GM23248 (cell line): ENCODE data around the gene PHF8. TPM values are rescaled to one million over a fixed set of nuclear protein-coding genes. Genes with fewer than 3 reads are reported as not detected.
A peak's percentile ranks its signal among the peaks of the same experiment; 100 is the strongest.

Experiments
- DNase-seq: peaks from one replicate; pipeline ENCODE4 v3.0.0-alpha.2; 2015
- H2AFZ ChIP-seq: fragments of 200-600 bp; sonication (generic); 2 replicates; pipeline ENCODE4 v1.6.1; 2016; ENCODE audit warnings: antibody characterized with exemption
- H3F3A ChIP-seq: fragments of 200-600 bp; sonication (generic); 2 replicates; pipeline ENCODE4 v1.6.1; 2016; ENCODE audit warnings: mild to moderate bottlenecking, antibody characterized with exemption, mixed run types; ENCODE audit not compliant: insufficient read depth
- H3K27ac ChIP-seq: fragments of 200-600 bp; sonication (generic); 2 replicates; pipeline ENCODE4 v1.5.1; 2016; ENCODE audit warnings: mild to moderate bottlenecking
- H3K27me3 ChIP-seq: fragments of 200-600 bp; sonication (generic); replicated peaks from 2 replicates; pipeline ENCODE4 v1.6.1; 2016; ENCODE audit warnings: mild to moderate bottlenecking; ENCODE audit not compliant: insufficient read depth
- H3K36me3 ChIP-seq: fragments of 200-600 bp; sonication (generic); 2 replicates; pipeline ENCODE4 v1.6.1; 2016; ENCODE audit warnings: low read depth, mild to moderate bottlenecking
- H3K4me1 ChIP-seq: fragments of 200-600 bp; sonication (generic); 2 replicates; pipeline ENCODE4 v1.6.1; 2016; ENCODE audit warnings: mild to moderate bottlenecking; ENCODE audit not compliant: insufficient read depth
- H3K4me2 ChIP-seq: fragments of 200-600 bp; sonication (generic); one replicate; pipeline ENCODE4 v1.6.1; 2016; ENCODE audit warnings: mild to moderate bottlenecking; ENCODE audit not compliant: unreplicated experiment
- H3K4me3 ChIP-seq: fragments of 200-600 bp; sonication (generic); 2 replicates; pipeline ENCODE4 v1.5.1; 2016; ENCODE audit warnings: mild to moderate bottlenecking
- H3K79me2 ChIP-seq: fragments of 200-600 bp; sonication (generic); 2 replicates; pipeline ENCODE4 v1.6.1; 2016; ENCODE audit warnings: mild to moderate bottlenecking; ENCODE audit not compliant: insufficient read depth
- H3K9ac ChIP-seq: fragments of 200-600 bp; sonication (generic); 2 replicates; pipeline ENCODE4 v1.6.1; 2016; ENCODE audit warnings: mild to moderate bottlenecking
- H3K9me2 ChIP-seq: fragments of 200-600 bp; sonication (generic); 2 replicates; pipeline ENCODE4 v1.6.1; 2016; ENCODE audit warnings: mixed run types, mild to moderate bottlenecking, moderate library complexity; ENCODE audit not compliant: insufficient read depth
- H3K9me3 ChIP-seq: fragments of 200-600 bp; sonication (generic); one replicate; pipeline ENCODE4 v1.6.1; 2017; ENCODE audit warnings: low read depth
- H4K20me1 ChIP-seq: fragments of 200-600 bp; sonication (generic); 2 replicates; pipeline ENCODE4 v1.6.0; 2016; ENCODE audit not compliant: insufficient read depth
- EZH2 ChIP-seq: fragments of 200-600 bp; sonication (generic); IDR thresholded peaks from 2 replicates; pipeline ENCODE4 v1.6.1; 2018; ENCODE audit warnings: antibody characterized with exemption, mild to moderate bottlenecking; ENCODE audit not compliant: insufficient read depth, poor library complexity, severe bottlenecking
- EZH2phosphoT487 ChIP-seq: fragments of 200-600 bp; sonication (generic); IDR thresholded peaks from 2 replicates; pipeline ENCODE4 v1.6.1; 2018; ENCODE audit warnings: antibody characterized with exemption, moderate library complexity, mild to moderate bottlenecking, low read depth; ENCODE audit not compliant: insufficient read depth
- WGBS, 2 experiments: methylation state at CpG; one replicate each; pipeline ENCODE4 v1.1.6; 2015 to 2017; ENCODE audit warnings: low lambda C conversion rate in 2 of 2, low coverage in 1 of 2; ENCODE audit errors: missing lambda C conversion rate in 2 of 2; 5-methylcytosine and 5-hydroxymethylcytosine counted together
- in situ Hi-C: fragments of 300-500 bp; cut with MboI; formaldehyde crosslinking; loops from 2 replicates; pipeline ENCODE4 v1.15.0; 2020
- polyA plus RNA-seq: library from polyadenylated mRNA; unstranded; fragments of >200 nt; fragmentation: Nextera tagmentation; extraction: Ambion mirVana; gene quantifications from 2 replicates; pipeline ENCODE4 v1.2.1, GENCODE V29; 2016
- total RNA-seq: library from RNA; depleted of rRNA; stranded (reverse); fragments of >200 nt; shearing (Covaris generic); gene quantifications from 2 replicates; pipeline ENCODE4 v1.2.3, GENCODE V29; 2014; rRNA removed

The PHF8 gene
- 5.2 and 6.1 TPM in 2 replicates for total RNA-seq
- polyA plus RNA-seq = 7.0 and 7.9 TPM in 2 replicates

DNA sequence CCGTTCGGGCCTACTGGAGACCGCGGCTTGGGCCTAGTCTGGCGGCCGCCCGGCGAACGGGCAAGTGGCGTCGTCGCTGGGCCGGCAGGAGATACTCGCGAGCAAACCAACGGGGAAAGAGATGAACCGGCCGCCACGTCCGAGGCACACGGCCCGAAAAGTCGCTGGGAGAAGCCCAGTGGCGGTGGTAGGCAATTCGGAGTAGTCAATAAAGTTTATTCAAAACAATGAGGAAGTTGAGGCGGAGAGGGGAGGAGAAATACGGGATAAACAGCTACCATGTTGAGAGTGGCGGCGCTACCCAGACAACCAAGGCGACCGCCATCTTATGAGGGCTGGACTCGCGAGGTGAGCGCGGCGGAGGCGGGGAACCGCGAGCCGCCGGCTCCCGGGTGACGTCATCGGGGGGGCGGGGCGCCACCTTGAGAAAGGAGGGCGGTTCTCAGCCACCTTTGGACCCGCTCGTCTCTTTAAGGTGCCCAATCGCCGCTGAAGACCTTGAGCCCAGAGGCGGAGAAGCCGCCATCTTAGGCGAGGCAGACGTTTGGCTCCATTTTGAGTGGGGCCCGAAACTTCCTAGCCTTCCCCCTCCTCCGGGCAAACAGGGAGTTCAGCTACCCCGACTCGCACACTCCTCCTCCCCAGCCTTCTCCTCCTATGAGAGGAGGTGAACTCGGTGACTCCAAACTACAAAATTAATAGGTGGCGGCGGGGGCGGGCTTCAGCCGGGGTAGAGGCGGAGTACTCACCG, at the start of gene PHF8:
Gene PHF8, minus strand, starts transcription at position 348 of the 751 bp plus-strand sequence. CDS start 1,745 bp downstream, outside the sequence.
- H3K4me3 ChIP-seq = peak within 1 kb of the TSS; percentile 89
- peak; percentile 94 for DNase-seq
- H3K36me3 ChIP-seq = no peaks in the 10 kb centered on the region
- H3K9ac ChIP-seq = peak within 1 kb of the TSS; percentile 99
- no peaks in the 10 kb centered on the region; the same call in 1 of the 2 replicates for H3F3A ChIP-seq
- H3K9me3 ChIP-seq = no peaks in the 10 kb centered on the region
- WGBS, 2 experiments = 1 to 2% methylated on average over 31 to 42 of the region's 66 CpGs
- H3K4me2 ChIP-seq = peak within 1 kb of the TSS; percentile 85
- peaks cover 8% of the 10 kb centered on the region for H3K79me2 ChIP-seq
- no peaks in the 10 kb centered on the region for H4K20me1 ChIP-seq
- no peak for TF ChIP-seq EZH2phosphoT487
- no peak for TF ChIP-seq EZH2
- peak within 1 kb of the TSS; percentile 90 for H3K27ac ChIP-seq
- no peaks in the 10 kb centered on the region for H3K4me1 ChIP-seq
- in situ Hi-C loops = loop anchor here (25.0 kb wide), 1 partner anchor 393 kb away; the partner anchor contains the start of gene TSR2
- no peaks in the 10 kb centered on the region for H3K9me2 ChIP-seq
- H3K27me3 ChIP-seq = no peaks in the 10 kb centered on the region
- H2AFZ ChIP-seq = peak within 1 kb of the TSS; percentile 97

DNA sequence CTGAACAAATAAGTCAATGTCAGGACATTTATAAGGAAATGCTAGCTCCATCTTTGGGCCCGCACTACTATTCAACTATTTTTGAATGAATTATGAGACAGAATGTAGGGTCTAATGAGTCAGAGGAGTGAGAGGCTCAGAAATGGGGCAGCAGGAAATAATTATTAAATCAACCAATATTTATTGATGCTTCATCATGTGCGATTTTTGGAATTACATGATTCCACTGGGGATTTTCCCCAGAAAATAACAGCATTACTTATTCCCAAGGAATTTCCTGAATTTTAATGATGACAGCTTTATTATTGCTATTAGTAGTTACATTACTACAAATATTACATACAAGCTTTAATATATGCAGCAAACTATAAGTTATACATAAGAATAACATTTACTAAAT, 49.3 kb upstream of the PHF8 start:
- TF ChIP-seq EZH2phosphoT487 (no peak), EZH2 (no peak)
- H3K4me1 ChIP-seq = peaks cover 7% of the 10 kb centered on the region
- H3F3A ChIP-seq = no peaks in the 10 kb centered on the region; the same call in 1 of the 2 replicates

DNA sequence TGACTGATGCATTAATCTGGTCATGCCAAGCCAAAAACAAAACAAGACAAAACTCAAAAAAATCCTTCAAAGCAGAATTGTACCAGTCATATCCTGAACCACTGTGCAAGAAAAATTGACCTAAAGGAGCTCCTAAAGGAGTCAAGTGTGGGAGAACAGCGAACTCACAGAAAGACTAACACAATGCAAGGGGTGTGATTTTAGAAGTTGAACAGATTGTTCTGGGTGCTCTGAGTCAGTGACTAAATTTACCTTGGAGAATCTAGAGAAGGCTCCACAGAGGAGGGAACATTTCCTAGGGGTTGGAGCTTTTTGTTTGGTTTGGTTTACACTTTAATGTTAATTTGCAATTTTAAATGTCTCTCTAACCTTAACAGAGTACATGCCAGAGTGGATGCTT, 48.9 kb upstream of the PHF8 start:
- no peak overlapping the region for H3K27ac ChIP-seq
- no peak overlapping the region for H3K9ac ChIP-seq
- H3K9me3 ChIP-seq = no peaks in the 10 kb centered on the region
- H3K9me2 ChIP-seq = no peaks in the 10 kb centered on the region
- no peaks in the 10 kb centered on the region for H3K36me3 ChIP-seq
- no peaks in the 10 kb centered on the region for H3K79me2 ChIP-seq
- no peak overlapping the region for H3K4me2 ChIP-seq
- H3K4me1 ChIP-seq = peaks cover 7% of the 10 kb centered on the region
- H2AFZ ChIP-seq = no peak overlapping the region
- in situ Hi-C loops = no loop called here
- H3K4me3 ChIP-seq = no peak overlapping the region
- TF ChIP-seq EZH2phosphoT487 = no peak
- TF ChIP-seq EZH2 = no peak
- whole genome bisulfite sequencing, 2 experiments = 100% methylated on average over 1 of the region's 1 CpG
- H3K27me3 ChIP-seq = no peaks in the 10 kb centered on the region
- H4K20me1 ChIP-seq = no peaks in the 10 kb centered on the region
- DNase-seq = no peak
- no peaks in the 10 kb centered on the region; the same call in 1 of the 2 replicates for H3F3A ChIP-seq

More for the DNA sequence above, 49.3 kb upstream of the PHF8 start:
- H3K9me3 ChIP-seq = no peaks in the 10 kb centered on the region
- no peaks in the 10 kb centered on the region for H3K36me3 ChIP-seq
- H2AFZ ChIP-seq = no peak overlapping the region
- 38 to 43% methylated on average over 2 of the region's 2 CpGs for WGBS, 2 experiments
- no peak overlapping the region for H3K4me3 ChIP-seq
- in situ Hi-C loops = no loop called here
- no peak overlapping the region for H3K4me2 ChIP-seq
- H3K27ac ChIP-seq = no peak overlapping the region
- H3K9ac ChIP-seq = no peak overlapping the region
- no peaks in the 10 kb centered on the region for H3K9me2 ChIP-seq
- H3K27me3 ChIP-seq = no peaks in the 10 kb centered on the region
- H3K79me2 ChIP-seq = no peaks in the 10 kb centered on the region
- DNase-seq = peak; percentile 4
- no peaks in the 10 kb centered on the region for H4K20me1 ChIP-seq

DNA sequence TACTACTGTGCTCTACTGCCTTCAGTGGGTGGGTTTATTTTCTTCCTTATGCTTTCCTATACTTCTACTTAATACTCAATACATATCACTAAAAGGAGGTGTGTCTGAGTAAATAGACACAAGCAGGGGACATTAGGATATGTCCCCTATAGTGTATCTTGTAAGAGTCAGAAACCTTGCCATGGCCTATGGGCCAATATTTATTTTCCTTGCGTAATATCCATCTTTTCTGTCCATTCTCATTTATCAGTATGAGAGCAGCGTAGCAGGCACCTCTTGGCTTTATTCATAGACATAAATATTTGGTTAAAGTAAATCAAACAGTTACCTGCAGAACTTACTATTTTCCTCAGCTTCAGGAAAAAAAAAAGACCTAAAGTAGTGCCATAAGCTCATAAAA, 46.6 kb upstream of the PHF8 start:
- WGBS, 2 experiments = 86 to 96% methylated on average over 2 of the region's 2 CpGs
- no peaks in the 10 kb centered on the region for H4K20me1 ChIP-seq

More for the DNA sequence above, 46.6 kb upstream of the PHF8 start:
- Histone ChIP-seq H3K27ac (no peak overlapping the region), H3K4me3 (no peak overlapping the region), H3K4me1 (peaks cover 7% of the 10 kb centered on the region), H3K79me2 (no peaks in the 10 kb centered on the region), H3K9me2 (no peaks in the 10 kb centered on the region), H3K27me3 (no peaks in the 10 kb centered on the region), H3K36me3 (no peaks in the 10 kb centered on the region), H3K4me2 (no peak overlapping the region), H3K9ac (no peak overlapping the region), H3F3A (no peaks in the 10 kb centered on the region; the same call in 1 of the 2 replicates), H2AFZ (no peak overlapping the region), H3K9me3 (no peaks in the 10 kb centered on the region)
- TF ChIP-seq EZH2 (no peak), EZH2phosphoT487 (no peak)
- DNase-seq = no peak
- in situ Hi-C loops = no loop called here
